HepG2 (cell line): Measurements from ENCODE around the gene ANKRD61. TPM values are rescaled to one million over a fixed set of nuclear protein-coding genes. Genes with fewer than 3 reads are reported as not detected.

Experiments used
- CREBL2 ChIP-seq: sonication (generic); formaldehyde crosslinking; IDR thresholded peaks from 2 replicates; pipeline ENCODE4 v1.8.1; 2023; ENCODE audit warnings: missing genetic modification reagents, mild to moderate bottlenecking, borderline replicate concordance
- DMAP1 ChIP-seq: IDR thresholded peaks from 2 replicates; pipeline ENCODE4 v1.6.1; 2016
- DNMT3B ChIP-seq: conservative IDR thresholded peaks from 2 replicates; pipeline ENCODE4 v1.6.1; 2016; ENCODE audit warnings: missing biosample characterization, control low read depth
- EEA1 ChIP-seq: sonication (generic); formaldehyde crosslinking; IDR thresholded peaks from 2 replicates; pipeline ENCODE4 v1.5.1; 2020; ENCODE audit warnings: mild to moderate bottlenecking, missing genetic modification reagents, borderline replicate concordance
- FOXO1 ChIP-seq: sonication (generic); formaldehyde crosslinking; IDR thresholded peaks from 2 replicates; pipeline ENCODE4 v1.4.0; 2020; ENCODE audit warnings: missing genetic modification reagents
- GATAD2A ChIP-seq: IDR thresholded peaks from 2 replicates; pipeline ENCODE4 v1.6.1; 2016
- JUN ChIP-seq: sonication (generic); formaldehyde crosslinking; IDR thresholded peaks from 2 replicates; pipeline ENCODE4 v1.4.0; 2020; ENCODE audit warnings: mild to moderate bottlenecking, missing genetic modification reagents
- RBM22 ChIP-seq: fragments of 200-400 bp; formaldehyde crosslinking; optimal IDR thresholded peaks from 2 replicates; pipeline ENCODE3; 2017; ENCODE audit warnings: mild to moderate bottlenecking, low read length, moderate library complexity
- TFAP4 ChIP-seq: sonication (generic); IDR thresholded peaks from 2 replicates; pipeline ENCODE4 v1.6.1; 2016; ENCODE audit warnings: low read depth, borderline replicate concordance
- ZNF124 ChIP-seq: sonication (generic); formaldehyde crosslinking; IDR thresholded peaks from 2 replicates; pipeline ENCODE4 v1.4.0; 2020; ENCODE audit warnings: missing genetic modification reagents
- ZNF710 ChIP-seq: sonication (generic); formaldehyde crosslinking; IDR thresholded peaks from 2 replicates; pipeline ENCODE4 v1.5.0; 2020; ENCODE audit warnings: mild to moderate bottlenecking, missing genetic modification reagents, borderline replicate concordance
- polyA plus RNA-seq, 8 experiments: library from polyadenylated mRNA; depleted of rRNA in 3 of 8; stranded (reverse) in 7 of 8; unstranded in 1 of 8; fragments of >200 nt; fragmentation: Illumina TruSeq in 4 of 8; extraction: Trizol in 4 of 8; gene quantifications; 2 replicates each; pipeline versions ENCODE4 v1.2.1 to v1.2.3, GENCODE V29; 2011 to 2016; ENCODE audit warnings: low read depth in 4 of 8, missing spikeins in 1 of 8, mixed read lengths in 1 of 8; ENCODE audit not compliant: insufficient read depth in 1 of 8
- total RNA-seq, 5 experiments: library from RNA; depleted of rRNA; stranded (reverse); fragments of >200 nt; fragmentation: Illumina TruSeq; extraction: Trizol; gene quantifications; 2 replicates each; pipeline ENCODE4 v1.2.3, GENCODE V29; 2016; ENCODE audit warnings: low read depth in 1 of 5
- TF ChIP-seq, protein P1 (sequence below): sonication (generic); formaldehyde crosslinking; IDR thresholded peaks from 2 replicates; pipeline ENCODE4 v1.8.1; 2023; ENCODE audit warnings: mild to moderate bottlenecking, missing genetic modification reagents
- TF ChIP-seq, protein P2 (sequence below): sonication (generic); formaldehyde crosslinking; IDR thresholded peaks from 2 replicates; pipeline ENCODE4 v1.4.0; 2020; ENCODE audit warnings: missing genetic modification reagents
- TF ChIP-seq, protein P3 (sequence below): IDR thresholded peaks from 2 replicates; pipeline ENCODE4 v1.6.1; 2016; ENCODE audit warnings: missing compliant biosample characterization, missing genetic modification reagents, borderline replicate concordance
- TF ChIP-seq, protein P4 (sequence below): sonication (generic); formaldehyde crosslinking; IDR thresholded peaks from 2 replicates; pipeline ENCODE4 v1.4.0; 2020; ENCODE audit warnings: missing genetic modification reagents

Gene ANKRD61
- total and polyA plus RNA-seq, 2 of the 13 experiments (the other 11 are each of a cell fraction or from before 2014, with no cell fraction given), result 0.13 TPM; not detected in 1

DNA sequence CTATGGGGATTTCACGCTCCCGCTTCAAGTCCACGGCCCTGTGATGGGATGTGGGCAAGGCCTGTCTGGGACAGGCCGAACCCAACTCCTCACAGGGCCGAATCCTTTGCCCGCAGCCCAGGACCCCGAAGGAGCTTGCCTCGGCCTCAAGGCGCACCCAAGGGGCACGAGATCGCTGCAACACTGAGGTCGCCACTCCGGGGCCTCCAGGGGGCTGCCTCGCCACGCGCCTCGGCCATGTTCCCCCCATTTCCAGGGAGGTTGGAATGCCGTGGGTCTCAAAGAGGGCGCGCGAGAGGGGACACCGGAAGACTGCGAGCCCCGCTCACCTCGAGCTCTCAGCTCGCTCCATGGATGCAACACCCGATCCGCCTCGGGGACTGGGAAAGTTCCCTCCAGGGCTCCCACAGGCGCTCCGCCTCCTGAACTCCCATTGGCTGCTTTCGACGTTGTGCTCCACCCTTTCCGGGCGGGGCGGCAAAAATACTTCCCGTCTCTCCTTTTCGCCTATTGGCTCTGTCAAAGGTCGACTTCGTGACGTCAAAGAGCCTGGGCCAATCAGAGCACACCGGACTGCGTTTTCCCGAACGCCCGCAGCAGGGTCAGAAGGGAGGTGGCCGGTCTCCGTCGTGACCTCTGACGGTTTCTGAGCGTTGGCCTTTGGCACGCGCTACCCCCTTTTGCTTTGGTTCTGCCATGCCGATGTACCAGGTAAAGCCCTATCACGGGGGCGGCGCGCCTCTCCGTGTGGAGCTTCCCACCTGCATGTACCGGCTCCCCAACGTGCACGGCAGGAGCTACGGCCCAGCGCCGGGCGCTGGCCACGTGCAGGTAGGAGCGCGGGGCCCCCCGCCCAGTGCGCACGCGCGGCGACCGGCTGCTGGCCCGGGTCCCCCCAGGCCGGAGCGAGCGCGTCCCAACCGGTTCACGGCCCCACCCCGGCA is 22.2 kb upstream of the ANKRD61 start, which contains the start of the genes AIMP2 and PMS2 (continued):
- TF ChIP-seq, protein P1, sequence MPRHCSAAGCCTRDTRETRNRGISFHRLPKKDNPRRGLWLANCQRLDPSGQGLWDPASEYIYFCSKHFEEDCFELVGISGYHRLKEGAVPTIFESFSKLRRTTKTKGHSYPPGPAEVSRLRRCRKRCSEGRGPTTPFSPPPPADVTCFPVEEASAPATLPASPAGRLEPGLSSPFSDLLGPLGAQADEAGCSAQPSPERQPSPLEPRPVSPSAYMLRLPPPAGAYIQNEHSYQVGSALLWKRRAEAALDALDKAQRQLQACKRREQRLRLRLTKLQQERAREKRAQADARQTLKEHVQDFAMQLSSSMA (CRISPR knock-in tag), result peak; percentile 99
- TF ChIP-seq, protein P2, sequence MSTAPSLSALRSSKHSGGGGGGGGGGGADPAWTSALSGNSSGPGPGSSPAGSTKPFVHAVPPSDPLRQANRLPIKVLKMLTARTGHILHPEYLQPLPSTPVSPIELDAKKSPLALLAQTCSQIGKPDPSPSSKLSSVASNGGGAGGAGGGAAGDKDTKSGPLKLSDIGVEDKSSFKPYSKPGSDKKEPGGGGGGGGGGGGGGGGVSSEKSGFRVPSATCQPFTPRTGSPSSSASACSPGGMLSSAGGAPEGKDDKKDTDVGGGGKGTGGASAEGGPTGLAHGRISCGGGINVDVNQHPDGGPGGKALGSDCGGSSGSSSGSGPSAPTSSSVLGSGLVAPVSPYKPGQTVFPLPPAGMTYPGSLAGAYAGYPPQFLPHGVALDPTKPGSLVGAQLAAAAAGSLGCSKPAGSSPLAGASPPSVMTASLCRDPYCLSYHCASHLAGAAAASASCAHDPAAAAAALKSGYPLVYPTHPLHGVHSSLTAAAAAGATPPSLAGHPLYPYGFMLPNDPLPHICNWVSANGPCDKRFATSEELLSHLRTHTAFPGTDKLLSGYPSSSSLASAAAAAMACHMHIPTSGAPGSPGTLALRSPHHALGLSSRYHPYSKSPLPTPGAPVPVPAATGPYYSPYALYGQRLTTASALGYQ, result peak; percentile 91; the same call in 1 of the 2 replicates
- TF ChIP-seq EEA1 (CRISPR knock-in tag) (peak; percentile 99), RBM22 (peak; percentile 54), GATAD2A (CRISPR knock-in tag) (peak; percentile 45), ZNF124 (CRISPR knock-in tag) (peak; percentile 87), ZNF710 (CRISPR knock-in tag) (no peak; the same call in 1 of the 2 replicates), DNMT3B (peak; percentile 87; the same call in 1 of the 2 replicates), DMAP1 (CRISPR knock-in tag) (peak; percentile 100), JUN (CRISPR knock-in tag) (no peak; the same call in none of the 2 replicates), CREBL2 (peak; percentile 99), FOXO1 (CRISPR knock-in tag) (peak; percentile 92), TFAP4 (peak; percentile 57; the same call in 1 of the 2 replicates)
- TF ChIP-seq, protein P3, sequence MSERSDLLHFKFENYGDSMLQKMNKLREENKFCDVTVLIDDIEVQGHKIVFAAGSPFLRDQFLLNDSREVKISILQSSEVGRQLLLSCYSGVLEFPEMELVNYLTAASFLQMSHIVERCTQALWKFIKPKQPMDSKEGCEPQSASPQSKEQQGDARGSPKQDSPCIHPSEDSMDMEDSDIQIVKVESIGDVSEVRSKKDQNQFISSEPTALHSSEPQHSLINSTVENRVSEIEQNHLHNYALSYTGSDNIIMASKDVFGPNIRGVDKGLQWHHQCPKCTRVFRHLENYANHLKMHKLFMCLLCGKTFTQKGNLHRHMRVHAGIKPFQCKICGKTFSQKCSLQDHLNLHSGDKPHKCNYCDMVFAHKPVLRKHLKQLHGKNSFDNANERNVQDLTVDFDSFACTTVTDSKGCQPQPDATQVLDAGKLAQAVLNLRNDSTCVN (CRISPR knock-in tag), result peak; percentile 80
- TF ChIP-seq, protein P4, sequence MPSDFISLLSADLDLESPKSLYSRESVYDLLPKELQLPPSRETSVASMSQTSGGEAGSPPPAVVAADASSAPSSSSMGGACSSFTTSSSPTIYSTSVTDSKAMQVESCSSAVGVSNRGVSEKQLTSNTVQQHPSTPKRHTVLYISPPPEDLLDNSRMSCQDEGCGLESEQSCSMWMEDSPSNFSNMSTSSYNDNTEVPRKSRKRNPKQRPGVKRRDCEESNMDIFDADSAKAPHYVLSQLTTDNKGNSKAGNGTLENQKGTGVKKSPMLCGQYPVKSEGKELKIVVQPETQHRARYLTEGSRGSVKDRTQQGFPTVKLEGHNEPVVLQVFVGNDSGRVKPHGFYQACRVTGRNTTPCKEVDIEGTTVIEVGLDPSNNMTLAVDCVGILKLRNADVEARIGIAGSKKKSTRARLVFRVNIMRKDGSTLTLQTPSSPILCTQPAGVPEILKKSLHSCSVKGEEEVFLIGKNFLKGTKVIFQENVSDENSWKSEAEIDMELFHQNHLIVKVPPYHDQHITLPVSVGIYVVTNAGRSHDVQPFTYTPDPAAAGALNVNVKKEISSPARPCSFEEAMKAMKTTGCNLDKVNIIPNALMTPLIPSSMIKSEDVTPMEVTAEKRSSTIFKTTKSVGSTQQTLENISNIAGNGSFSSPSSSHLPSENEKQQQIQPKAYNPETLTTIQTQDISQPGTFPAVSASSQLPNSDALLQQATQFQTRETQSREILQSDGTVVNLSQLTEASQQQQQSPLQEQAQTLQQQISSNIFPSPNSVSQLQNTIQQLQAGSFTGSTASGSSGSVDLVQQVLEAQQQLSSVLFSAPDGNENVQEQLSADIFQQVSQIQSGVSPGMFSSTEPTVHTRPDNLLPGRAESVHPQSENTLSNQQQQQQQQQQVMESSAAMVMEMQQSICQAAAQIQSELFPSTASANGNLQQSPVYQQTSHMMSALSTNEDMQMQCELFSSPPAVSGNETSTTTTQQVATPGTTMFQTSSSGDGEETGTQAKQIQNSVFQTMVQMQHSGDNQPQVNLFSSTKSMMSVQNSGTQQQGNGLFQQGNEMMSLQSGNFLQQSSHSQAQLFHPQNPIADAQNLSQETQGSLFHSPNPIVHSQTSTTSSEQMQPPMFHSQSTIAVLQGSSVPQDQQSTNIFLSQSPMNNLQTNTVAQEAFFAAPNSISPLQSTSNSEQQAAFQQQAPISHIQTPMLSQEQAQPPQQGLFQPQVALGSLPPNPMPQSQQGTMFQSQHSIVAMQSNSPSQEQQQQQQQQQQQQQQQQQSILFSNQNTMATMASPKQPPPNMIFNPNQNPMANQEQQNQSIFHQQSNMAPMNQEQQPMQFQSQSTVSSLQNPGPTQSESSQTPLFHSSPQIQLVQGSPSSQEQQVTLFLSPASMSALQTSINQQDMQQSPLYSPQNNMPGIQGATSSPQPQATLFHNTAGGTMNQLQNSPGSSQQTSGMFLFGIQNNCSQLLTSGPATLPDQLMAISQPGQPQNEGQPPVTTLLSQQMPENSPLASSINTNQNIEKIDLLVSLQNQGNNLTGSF (CRISPR knock-in tag), result peak; percentile 100
